GM12892 (cell line): ENCODE measurements around the gene SLC30A9.

Experiments
- POLR2A ChIP-seq: IDR thresholded peaks from 2 replicates; pipeline ENCODE4 v1.6.1; 2011; ENCODE audit warnings: low read depth, low read length, control low read depth
- POLR2AphosphoS5 ChIP-seq: IDR thresholded peaks from 2 replicates; pipeline ENCODE4 v1.6.1; 2011; ENCODE audit warnings: low read depth, low read length, control low read depth

GRCh38 chr4:42050516-42051249 lies 60.4 kb downstream of the SLC30A9 start:
- TF ChIP-seq POLR2AphosphoS5 (no peak), POLR2A (no peak)
